GM21360 (cell line): ENCODE measurements around the gene PDLIM3.
A peak's percentile ranks its signal among the peaks of the same experiment; 100 is the strongest.
"Not testable (repeated sequence)": the region's sequence is repeated elsewhere in the genome, so short reads cannot be mapped to it uniquely, and the experiment has no call there.

ENCODE experiments used
- ATAC-seq: cut with Tn5 transposase; IDR thresholded peaks from one replicate; pipeline ENCODE4 v1.9.1; 2021; ENCODE audit warnings: mild to moderate bottlenecking, moderate library complexity; ENCODE audit not compliant: unreplicated experiment

The PDLIM3 gene

DNA sequence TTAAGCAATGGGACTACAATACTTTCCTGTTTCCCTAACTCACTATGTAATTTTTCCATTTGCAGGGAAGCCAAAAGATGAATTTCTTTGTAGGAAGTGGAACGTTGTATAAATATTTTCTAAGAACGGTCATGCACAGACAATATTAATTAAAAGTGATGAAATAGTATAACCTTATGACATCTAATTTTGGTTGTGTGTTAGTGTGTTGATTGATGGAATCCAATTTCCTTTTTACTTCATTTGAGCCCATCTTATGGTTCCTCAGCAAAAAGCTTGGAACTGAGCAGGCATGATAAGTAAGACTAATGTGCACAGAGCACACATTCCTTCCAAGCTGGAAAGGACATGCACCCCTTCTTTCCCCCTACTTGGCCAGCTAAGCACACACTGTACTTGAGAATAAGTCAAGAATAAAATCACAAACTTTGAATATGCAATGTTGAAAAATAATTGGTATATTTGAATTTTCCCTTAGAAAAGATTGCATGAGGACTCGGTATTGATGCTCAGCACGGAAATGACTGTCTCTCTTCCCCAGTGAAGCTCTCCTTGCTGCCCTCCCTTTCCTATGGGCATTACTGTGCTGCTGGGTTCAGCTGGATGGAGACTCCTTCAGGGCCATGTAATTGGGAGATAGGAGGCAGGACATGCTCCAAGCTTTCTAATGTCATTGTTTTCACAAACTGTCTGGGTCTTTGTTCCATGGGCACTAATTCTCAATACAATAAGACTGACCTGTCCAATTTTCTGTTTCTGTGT lies 19.2 kb upstream of the PDLIM3 start:
- no peak for ATAC-seq

DNA sequence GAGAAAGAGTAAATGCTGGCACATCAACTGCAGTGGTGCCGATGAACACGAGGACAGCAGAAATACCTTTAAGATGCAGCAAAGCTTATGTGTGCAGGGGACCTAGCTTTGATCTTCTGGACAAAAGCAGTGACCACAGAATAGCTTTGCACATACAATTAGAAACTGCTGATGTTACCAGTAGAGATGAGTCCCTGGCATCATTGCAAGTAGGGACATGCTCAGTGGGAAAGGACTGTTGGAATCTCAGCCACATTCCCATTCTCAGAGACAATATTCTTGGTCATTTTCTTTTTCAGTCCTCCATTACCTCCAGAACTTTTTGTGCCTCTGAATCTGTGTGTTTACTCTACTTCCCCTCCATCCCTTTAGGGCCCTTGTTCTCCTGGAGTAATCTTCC lies 16.9 kb upstream of the PDLIM3 start:
- ATAC-seq: no peak

DNA sequence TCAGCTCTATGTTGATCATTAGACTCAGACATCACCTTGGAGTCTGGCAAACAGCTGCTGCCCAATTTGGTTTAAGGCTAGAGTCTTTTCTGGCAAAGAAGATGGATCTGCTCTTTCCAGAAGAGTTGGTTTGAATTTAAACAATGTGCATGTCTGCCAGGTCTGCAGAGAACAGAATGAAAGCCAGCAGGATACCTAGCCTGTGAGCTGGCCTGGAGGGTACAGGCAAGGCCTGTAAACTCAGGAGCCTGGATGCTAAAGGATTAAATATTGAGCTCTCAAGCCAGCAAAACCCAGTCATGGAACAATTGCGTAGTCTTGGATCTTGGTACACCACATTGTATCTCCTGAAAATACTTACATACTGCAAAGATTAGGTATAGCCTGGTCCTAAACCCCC lies 15.6 kb upstream of the PDLIM3 start:
- no peak for ATAC-seq

DNA sequence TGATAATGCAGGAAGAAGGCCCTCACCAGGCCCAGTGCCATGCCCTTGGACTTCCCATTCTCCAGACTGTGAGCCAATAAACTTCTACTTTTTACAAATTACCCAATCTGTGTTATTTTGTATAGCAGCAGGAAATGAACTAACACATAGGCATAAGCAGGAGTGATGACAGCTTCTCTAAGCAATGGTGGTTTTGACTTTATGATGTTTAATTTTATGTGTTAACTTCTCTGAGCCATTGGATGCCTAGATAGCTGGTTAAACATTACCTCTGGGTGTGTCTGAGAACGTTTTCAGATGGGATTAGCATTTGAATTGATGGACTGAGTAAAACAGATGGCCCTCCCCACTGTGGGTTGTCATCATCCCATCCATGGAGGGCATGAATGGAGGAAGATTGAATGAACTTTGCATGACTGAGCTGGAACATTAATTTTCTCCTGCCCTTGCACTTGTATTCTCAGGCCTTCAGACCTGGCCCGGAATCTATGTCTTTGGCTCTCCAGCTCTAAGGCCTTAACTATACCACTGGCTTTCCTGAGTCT lies 13.9 kb upstream of the PDLIM3 start:
- ATAC-seq: no peak

DNA sequence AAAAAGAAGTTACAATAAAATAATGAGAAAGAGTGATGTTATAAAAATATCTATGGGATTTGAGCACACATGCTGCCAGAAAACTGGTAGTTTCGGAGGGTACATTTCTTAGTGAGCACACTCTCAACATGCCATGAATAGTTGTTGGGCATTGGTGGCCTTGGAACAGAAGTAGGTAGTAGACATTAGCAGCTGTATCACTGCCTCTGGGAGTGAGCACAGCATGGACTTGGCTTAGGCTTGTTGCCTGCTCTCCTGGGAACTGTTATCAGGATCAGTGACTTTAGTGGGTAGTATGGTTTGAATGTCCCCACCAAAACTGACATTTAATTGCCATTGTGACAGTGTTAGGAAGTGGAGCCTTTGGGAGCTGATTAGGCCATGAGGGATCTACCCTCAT lies 13.3 kb upstream of the PDLIM3 start:
- no peak for ATAC-seq

DNA sequence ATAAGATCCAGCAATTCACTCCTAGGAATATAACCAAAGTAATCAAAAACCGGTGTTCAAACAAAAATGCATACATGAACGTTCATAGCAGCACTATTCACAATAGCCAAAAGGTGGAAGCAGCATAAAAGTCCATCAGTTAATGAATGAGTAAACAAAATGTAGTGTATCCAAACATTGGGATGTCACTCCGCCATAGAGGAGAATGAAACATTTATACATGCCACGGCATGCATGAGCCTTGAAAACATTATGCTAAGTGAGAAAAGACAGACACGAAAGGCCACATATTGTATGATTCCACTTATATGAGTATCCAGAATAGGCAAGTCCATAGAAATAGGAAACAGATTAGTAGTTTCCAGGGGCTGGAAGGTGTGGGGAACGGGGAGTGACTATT lies 11.0 kb upstream of the PDLIM3 start:
- ATAC-seq: no peak

DNA sequence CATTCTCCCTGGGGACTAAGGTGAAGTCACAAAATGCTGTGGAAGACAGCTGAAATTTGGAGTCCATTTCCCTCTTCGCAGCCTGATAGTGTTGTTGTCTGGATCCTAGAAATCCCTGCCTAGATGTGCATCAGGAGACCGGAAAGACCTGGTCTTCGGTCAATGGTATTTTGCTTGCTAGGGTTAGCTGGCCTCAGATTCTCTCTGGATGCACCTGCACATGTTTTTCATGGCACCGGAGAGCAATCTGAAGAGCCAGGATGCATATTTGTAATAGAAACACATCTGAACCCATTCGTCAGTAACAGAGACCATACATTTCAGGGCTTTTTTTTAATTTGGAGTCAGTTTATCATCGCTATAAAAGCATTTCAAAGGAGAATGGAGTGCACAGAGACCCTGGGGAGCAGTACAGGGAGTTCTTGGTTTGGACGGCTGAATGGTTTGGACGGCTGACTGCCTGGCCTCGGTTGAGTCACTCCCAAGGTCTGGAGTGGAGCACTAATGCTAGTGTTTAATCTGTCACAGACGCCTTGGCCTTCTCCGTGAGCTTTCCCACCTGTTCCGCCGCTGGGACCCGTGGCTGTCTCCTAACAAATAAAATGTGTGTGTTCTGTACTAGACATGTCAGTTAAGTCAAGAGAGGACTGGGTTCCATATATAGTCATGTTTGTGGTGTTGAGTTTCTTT lies 7.5 kb upstream of the PDLIM3 start:
- ATAC-seq: no peak

DNA sequence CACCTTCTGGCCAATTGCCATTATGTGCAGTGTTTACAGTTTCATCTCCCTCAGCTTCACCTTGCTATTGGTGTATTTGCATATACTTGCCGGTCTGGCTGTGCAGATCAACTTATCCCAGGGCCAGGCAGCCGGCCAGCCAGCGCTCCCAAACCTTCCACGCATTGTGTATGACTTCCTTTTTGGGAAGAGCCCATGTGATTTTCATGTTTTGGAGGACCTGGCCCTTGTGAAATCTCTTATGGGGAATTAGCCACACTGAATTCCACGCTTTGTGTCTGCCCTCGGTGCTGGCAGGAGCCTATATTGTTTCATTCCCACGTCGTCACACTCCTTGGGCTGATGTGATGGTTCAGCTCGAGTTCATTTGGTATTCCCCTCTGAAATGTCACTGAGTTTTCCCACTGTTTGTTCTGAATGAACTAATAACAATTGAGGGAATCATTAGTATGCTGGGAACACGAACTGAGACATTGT lies 6.0 kb upstream of the PDLIM3 start:
- ATAC-seq: no peak

DNA sequence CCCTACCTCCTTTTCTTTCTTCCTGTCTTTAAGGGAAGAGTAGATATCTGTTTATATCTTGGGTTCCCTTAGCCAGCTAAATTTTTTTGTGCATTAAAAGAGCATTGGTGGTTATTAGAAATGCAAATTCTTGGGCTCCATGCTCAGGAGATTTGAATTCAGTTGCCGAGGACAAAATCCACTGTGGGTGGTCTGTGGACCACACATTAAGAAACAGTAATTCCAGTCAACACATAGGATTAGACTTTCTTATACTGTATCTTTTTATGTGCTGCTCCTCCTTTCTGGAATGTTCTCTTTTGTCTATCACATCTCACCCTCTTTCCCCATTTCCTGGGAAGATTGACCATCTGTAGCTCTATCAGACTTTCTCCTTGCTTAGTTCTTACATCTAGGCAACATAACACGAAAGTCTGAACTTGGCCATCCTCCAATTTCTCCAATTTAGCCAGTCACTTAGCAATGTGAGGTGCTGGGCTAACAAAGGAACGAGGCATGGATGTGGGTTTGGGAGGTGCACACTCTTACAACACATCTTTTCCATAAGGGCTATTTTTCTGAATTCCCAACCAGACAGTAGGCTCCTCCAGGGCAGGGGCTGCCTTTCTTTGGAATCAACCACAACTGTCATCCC lies 5.3 kb upstream of the PDLIM3 start:
- ATAC-seq: no peak

DNA sequence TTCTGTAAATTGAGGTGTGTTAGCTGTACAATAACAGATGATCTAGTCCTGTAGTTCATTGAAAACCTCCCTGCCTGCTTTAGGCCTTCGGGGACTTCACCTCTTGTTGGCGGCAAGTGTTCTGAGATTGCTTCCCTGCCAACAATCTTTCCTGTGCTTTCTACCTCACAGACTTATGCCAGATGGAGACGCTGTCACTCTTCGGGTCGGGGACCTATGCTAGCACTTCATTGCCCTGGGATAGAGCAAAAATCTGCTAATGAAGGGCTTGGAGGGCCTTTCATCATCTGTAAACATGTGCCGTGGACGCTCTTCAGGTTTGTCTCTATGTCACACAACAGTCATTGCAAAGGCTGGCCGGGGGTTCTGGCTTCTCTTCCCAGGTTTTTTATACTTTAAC lies 4.7 kb upstream of the PDLIM3 start:
- ATAC-seq: no peak

DNA sequence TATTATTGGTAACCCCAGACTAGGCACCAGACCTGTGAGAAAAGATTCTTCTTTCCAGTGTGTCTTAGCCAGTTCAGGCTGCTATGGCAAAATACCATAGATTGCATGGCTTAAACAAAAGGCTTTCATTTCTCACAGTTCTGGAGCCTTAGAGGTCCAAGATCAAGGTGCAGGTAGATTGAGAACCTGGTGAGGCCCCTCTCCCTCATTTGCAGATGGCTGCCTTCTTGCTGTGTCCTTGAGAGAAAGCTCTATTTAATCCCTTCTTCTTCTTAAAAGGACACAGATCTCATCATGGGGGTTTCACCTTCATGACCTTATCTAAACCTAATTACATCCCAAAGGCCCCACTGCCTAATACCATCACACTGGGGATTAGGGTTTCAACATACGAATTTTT lies 3.5 kb upstream of the PDLIM3 start:
- ATAC-seq: no peak

DNA sequence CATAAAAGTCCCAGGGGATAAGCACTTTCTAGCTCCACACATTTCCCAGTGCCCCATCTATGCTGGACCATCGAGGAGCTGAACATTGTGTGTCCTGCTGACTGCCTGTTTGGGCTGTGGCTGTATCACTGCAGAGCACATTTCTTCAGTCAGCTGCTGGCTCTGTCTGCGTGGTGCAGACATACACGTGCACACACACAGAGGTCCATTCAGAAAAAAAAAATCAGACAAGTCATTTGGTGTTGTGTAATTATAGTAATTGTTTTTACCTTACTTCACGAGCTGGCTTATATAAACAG lies 1.1 kb upstream of the PDLIM3 start:
- ATAC-seq: no peak

DNA sequence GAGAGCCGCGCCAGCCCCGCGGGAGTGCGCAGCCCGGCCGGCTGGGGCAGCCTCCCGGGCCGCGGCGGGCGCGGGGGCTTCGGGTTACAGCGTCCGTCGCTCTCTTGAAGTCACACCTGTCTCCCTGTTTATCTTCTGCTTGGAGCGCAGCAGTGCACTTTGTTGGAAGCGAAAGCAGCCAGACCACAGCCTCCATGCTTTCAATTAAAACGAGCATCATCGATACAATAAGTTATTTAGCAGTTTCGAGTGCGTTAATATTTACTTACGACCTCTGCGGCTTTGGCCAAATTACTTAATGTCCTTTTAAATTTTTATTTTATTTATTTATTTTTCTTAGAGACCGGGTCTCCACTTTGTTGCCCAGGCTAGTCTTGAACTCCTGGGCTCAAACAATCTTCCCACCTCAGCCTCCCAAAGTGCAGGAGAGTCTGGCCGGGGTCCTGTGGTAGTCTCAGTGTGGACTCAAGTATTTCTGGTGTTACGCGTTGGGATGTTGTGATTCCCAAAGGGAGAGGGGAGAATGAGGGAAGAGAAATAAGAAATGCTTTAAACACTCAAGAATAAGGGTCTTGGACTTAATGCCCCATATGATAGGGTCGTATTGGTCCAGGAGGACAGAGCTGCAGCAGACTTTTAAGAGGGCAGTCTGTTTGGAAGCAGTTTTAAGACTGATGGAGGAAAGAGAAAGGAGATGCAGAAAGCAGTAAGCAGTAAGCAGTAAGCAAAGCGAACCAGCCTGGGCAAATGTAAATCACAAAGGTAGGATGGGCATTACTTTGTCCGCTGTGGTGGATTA lies 504 bp upstream of the PDLIM3 start:
- peak; percentile 46 for ATAC-seq

DNA sequence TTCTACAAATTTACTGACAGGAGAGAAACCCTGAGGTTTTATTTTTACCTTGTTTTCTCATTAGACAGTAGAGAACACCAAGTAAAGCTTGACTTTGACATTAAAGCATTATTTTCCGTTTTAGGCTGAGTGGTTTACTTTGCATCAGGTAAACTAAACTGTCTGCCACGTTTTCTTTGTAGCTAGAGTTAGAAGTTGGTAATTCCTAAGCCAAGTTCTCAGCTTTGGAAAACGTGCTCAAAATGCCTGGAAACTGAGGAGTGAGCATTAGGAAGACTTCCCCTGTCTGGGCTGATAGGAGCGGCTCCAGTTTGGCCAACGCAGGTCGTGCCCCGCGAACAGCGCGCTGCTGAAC lies 819 bp downstream of the PDLIM3 start:
- ATAC-seq: no peak

DNA sequence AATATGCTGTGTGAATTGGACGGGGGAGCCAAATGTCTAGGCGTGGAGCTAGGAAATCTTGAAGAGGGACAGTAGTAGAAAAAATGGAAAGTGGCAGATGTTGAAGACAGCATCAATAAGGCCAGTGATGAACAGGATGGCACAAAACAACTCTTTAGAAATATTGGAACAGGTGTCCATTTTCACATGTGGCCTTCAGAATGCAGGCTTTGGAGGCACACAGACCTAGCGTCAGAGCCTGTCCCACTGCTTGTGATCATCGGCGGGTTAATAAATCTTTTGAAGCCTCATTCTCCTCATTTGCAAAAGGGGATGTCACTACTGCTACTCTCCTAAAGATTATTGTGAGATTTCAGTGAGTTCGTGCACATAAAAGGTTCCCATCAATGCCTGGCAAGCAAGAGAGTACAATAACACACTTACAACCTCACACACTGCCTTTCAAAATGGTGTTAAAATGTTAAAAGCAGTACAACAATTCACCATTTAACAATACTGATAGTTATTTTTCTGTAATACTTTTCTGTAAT lies 2.4 kb downstream of the PDLIM3 start:
- no peak for ATAC-seq

DNA sequence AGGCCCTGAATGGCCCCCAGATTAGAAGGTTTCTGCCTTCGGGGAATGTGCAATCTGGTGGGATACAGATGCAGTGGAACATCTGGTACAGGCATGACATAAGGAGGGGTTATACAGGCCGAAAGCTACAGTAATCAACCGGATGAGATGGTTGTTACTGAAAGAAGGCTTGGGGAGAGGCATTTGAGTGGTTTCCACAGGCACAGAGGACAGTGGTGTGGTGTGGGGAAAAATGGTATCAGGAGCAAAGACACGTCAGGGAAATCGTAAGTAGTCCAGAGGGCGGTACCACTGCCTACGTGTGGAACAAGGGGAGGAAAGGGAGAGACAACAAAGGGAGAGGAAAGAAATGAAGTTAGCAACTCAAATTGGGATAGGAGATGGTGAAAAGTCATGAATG lies 3.0 kb downstream of the PDLIM3 start:
- ATAC-seq: no peak

DNA sequence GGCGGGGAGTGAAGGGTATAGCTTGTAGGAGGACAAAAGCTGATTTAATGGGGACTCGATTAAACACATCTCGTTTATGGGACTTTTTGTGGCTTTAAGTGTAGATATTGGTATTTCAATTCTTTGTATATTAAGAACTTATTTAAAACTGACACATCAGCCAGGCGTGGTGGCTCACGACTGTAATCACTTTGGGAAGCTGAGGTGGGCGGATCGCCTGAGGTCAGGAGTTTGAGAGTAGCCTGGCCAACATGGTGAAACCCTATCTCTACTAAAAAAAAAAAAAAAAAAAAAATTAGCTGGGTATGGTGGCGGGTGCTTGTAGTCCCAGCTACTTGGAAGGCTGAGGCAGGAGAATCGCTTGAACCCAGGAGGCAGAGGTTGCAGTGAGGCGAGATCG lies 3.7 kb downstream of the PDLIM3 start:
- not testable (repeated sequence) for ATAC-seq

DNA sequence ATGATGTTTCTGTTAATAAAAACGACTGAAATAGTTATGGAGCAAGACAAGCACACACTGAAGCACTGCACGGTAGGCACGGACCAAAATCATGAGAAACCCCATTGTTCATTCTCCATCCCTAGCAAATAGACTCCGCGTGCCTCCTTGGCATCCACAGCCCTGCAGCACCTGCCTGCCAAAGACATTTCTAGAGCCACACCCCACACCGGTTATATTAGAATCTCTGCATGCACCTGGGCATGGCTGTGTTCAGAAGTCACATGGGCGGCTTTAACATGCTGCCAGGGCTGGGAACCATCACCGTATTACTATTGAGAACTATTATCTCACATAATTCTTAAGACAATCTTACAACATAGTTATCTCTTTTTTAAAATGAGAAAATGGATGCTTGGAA lies 5.9 kb downstream of the PDLIM3 start:
- no peak for ATAC-seq

DNA sequence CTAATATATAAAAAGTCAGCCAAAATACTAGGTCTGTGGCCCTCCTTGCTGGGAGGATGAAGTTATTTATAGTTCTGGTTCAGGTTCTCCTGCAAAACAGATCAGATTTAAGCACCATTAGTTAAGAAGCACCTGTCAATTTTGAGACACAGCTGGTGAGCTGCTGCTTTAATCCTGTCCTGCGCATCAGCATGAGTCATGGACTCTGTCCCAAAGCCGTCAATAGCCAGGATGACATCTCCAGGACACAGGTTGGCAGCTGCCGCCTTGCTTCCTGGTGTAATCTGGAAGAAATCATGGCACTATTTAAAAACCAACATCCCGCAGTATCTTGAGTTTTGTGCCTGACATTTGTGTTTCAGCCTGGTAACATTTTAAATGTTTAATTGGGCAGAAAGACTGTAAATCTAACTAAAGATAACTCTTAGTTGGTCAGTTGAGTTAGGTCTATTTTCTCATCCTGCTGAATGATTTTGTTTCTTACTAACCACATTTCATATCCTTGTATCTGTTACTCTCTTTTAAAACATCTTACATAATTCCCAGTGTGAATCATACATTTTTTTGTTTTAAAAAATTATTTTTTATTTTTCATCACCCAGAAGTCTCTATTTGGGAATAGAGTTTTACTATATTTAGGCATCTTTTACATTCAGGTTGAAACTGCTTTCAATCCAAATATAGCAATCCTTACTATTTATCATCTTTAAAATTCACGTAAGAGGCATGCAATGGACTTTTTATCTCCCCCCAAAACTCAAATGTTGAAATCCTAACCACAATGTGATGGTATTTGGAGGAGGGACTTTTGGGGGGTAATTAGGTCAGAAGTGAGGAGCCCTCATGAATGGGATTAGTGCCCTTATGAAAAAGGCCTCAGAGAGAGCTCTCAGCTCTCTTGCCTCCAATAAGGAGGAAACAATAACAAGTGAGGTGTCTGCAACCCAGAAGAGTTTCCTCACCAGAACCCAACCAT lies 10.1 kb downstream of the PDLIM3 start:
- ATAC-seq: no peak

DNA sequence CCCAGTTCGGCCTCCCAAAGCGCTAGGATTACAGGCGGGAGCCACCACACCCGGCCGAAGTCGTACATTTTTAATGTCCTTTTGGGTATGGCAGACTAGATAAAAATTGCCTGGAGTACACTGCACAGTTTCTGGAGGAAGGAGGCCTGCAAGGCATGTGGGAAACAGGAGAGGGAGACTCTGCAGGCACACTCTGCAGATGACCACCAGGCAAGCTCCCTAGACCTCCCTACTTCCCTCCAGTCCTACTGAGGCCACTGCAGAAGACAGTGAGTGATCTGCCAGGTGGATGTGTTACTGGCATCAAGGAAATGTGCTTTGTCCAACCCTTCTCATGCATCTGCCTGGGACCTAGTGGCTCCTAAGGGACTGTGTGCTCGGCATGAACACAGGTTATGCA lies 11.4 kb downstream of the PDLIM3 start:
- no peak for ATAC-seq
